ENCODE measurements around the gene TMEM45A. TPM values are rescaled to one million over a fixed set of nuclear protein-coding genes. Genes with fewer than 3 reads are reported as not detected.

TMEM45A gene
- polyA plus RNA-seq, 1 donor from 2014 or later = 2.4 TPM

DNA sequence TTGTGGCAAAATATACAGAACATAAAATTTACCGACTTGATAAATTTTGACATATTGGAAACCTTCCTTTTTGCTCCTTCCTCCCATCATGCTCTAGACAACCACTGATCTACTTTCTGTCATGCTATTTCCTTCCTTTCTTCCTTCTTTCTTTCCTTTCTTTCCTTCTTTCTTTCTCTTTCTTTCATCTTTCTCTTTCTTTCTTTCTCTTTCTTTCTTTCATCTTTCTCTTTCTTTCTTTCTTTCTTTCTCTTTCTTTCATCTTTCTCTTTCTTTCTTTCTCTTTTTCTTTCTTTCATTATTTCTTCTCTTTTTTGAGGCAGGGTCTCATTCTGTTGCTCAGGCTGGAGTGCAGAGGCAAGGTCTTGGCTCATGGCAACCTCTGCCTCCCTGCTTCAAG lies 8.9 kb upstream of the TMEM45A start:
- H3K4me3 ChIP-seq (ENCODE audit: low read length) = no peak overlapping the region
- H3F3A ChIP-seq (ENCODE audit: insufficient read depth, low read length, poor library complexity, severe bottlenecking) = no peaks in the 10 kb centered on the region
- no peaks in the 10 kb centered on the region for H3K27me3 ChIP-seq (ENCODE audit: insufficient read depth, low read depth, low read length)
- no peaks in the 10 kb centered on the region for H3K79me2 ChIP-seq (replicated peaks; ENCODE audit: insufficient read depth, low read length)
- H3K27ac ChIP-seq (ENCODE audit: low read length) = no peak overlapping the region
- H3K9me3 ChIP-seq (ENCODE audit: low read length) = no peaks in the 10 kb centered on the region
- TF ChIP-seq EZH2 (IDR thresholded peaks at IDR 0.05; ENCODE audit: borderline replicate concordance, insufficient read depth, low read length, poor library complexity, severe bottlenecking) (no peak), POLR2AphosphoS5 (IDR thresholded peaks at IDR 0.05) (no peak), RAD21 (conservative IDR thresholded peaks at IDR 0.05) (no peak), TAF1 (IDR thresholded peaks at IDR 0.05; ENCODE audit: low read depth) (no peak), MXI1 (conservative IDR thresholded peaks at IDR 0.05; ENCODE audit: poor library complexity, severe bottlenecking) (no peak)
- TF ChIP-seq, protein P1, sequence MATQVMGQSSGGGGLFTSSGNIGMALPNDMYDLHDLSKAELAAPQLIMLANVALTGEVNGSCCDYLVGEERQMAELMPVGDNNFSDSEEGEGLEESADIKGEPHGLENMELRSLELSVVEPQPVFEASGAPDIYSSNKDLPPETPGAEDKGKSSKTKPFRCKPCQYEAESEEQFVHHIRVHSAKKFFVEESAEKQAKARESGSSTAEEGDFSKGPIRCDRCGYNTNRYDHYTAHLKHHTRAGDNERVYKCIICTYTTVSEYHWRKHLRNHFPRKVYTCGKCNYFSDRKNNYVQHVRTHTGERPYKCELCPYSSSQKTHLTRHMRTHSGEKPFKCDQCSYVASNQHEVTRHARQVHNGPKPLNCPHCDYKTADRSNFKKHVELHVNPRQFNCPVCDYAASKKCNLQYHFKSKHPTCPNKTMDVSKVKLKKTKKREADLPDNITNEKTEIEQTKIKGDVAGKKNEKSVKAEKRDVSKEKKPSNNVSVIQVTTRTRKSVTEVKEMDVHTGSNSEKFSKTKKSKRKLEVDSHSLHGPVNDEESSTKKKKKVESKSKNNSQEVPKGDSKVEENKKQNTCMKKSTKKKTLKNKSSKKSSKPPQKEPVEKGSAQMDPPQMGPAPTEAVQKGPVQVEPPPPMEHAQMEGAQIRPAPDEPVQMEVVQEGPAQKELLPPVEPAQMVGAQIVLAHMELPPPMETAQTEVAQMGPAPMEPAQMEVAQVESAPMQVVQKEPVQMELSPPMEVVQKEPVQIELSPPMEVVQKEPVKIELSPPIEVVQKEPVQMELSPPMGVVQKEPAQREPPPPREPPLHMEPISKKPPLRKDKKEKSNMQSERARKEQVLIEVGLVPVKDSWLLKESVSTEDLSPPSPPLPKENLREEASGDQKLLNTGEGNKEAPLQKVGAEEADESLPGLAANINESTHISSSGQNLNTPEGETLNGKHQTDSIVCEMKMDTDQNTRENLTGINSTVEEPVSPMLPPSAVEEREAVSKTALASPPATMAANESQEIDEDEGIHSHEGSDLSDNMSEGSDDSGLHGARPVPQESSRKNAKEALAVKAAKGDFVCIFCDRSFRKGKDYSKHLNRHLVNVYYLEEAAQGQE (IDR thresholded peaks at IDR 0.05; ENCODE audit: borderline replicate concordance) = no peak
- no peaks in the 10 kb centered on the region for H4K20me1 ChIP-seq (ENCODE audit: insufficient read depth)
- no peak overlapping the region for H2AFZ ChIP-seq (ENCODE audit: low read depth, low read length)
- H3K4me2 ChIP-seq (ENCODE audit: low read length) = no peak overlapping the region
- no peak overlapping the region for H3K9ac ChIP-seq (ENCODE audit: low read length)
- no peaks in the 10 kb centered on the region for H3K36me3 ChIP-seq (ENCODE audit: insufficient read depth, low read length)
- H3K9me2 ChIP-seq (ENCODE audit: insufficient read depth, low read length) = no peaks in the 10 kb centered on the region

DNA sequence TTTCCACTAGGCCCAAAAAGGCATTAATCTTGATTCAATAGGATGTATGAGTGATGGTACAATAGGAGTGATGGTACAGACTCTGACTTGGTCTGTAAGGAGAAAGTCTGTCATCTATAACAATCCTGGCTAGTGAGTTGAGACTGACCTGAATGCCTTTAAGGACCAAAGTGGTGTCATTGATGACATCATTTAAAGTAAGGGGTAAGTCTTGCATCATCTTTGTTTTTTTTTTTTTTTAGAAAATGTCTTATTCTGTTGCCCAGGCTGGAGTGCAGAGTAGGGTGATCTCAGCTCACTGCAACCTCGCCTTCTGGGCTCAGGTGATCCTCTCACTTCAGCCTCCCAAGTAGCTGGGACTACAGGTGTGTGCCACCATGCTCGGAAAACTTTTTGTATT lies 5.6 kb upstream of the TMEM45A start:
- H4K20me1 ChIP-seq (ENCODE audit: insufficient read depth) = no peaks in the 10 kb centered on the region
- no peaks in the 10 kb centered on the region for H3K27me3 ChIP-seq (ENCODE audit: insufficient read depth, low read depth, low read length)
- H3K4me2 ChIP-seq (ENCODE audit: low read length) = no peak overlapping the region
- no peaks in the 10 kb centered on the region for H3K9me2 ChIP-seq (ENCODE audit: insufficient read depth, low read length)
- no peaks in the 10 kb centered on the region for H3K36me3 ChIP-seq (ENCODE audit: insufficient read depth, low read length)
- no peaks in the 10 kb centered on the region for H3K9me3 ChIP-seq (ENCODE audit: low read length)
- TF ChIP-seq, protein P1 (IDR thresholded peaks at IDR 0.05; ENCODE audit: borderline replicate concordance) = no peak
- TF ChIP-seq, protein P2, sequence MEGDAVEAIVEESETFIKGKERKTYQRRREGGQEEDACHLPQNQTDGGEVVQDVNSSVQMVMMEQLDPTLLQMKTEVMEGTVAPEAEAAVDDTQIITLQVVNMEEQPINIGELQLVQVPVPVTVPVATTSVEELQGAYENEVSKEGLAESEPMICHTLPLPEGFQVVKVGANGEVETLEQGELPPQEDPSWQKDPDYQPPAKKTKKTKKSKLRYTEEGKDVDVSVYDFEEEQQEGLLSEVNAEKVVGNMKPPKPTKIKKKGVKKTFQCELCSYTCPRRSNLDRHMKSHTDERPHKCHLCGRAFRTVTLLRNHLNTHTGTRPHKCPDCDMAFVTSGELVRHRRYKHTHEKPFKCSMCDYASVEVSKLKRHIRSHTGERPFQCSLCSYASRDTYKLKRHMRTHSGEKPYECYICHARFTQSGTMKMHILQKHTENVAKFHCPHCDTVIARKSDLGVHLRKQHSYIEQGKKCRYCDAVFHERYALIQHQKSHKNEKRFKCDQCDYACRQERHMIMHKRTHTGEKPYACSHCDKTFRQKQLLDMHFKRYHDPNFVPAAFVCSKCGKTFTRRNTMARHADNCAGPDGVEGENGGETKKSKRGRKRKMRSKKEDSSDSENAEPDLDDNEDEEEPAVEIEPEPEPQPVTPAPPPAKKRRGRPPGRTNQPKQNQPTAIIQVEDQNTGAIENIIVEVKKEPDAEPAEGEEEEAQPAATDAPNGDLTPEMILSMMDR (IDR thresholded peaks at IDR 0.05; ENCODE audit: poor library complexity, severe bottlenecking) = no peak
- no peak for TF ChIP-seq RAD21 (conservative IDR thresholded peaks at IDR 0.05)
- no peak for TF ChIP-seq MXI1 (conservative IDR thresholded peaks at IDR 0.05; ENCODE audit: poor library complexity, severe bottlenecking)
- no peak for TF ChIP-seq SMC3 (conservative IDR thresholded peaks at IDR 0.05; ENCODE audit: poor library complexity)
- TF ChIP-seq EZH2 (IDR thresholded peaks at IDR 0.05; ENCODE audit: borderline replicate concordance, insufficient read depth, low read length, poor library complexity, severe bottlenecking) = no peak
- no peak for TF ChIP-seq POLR2AphosphoS5 (IDR thresholded peaks at IDR 0.05)
- no peak for TF ChIP-seq TAF1 (IDR thresholded peaks at IDR 0.05; ENCODE audit: low read depth)
- H3K79me2 ChIP-seq (replicated peaks; ENCODE audit: insufficient read depth, low read length) = no peaks in the 10 kb centered on the region
- no peak overlapping the region for H2AFZ ChIP-seq (ENCODE audit: low read depth, low read length)
- peaks cover 1% of the 10 kb centered on the region for H3F3A ChIP-seq (ENCODE audit: insufficient read depth, low read length, poor library complexity, severe bottlenecking)
- no peak overlapping the region for H3K4me3 ChIP-seq (ENCODE audit: low read length)
- no peak overlapping the region for H3K27ac ChIP-seq (ENCODE audit: low read length)
- no peak overlapping the region for H3K9ac ChIP-seq (ENCODE audit: low read length)

Data from neural cell (in vitro differentiated cells).